ENCODE data around the gene PCDHGA7.
"Not testable (repeated sequence)": the region's sequence is repeated elsewhere in the genome, so short reads cannot be mapped to it uniquely, and the experiment has no call there.

Gene PCDHGA7

DNA sequence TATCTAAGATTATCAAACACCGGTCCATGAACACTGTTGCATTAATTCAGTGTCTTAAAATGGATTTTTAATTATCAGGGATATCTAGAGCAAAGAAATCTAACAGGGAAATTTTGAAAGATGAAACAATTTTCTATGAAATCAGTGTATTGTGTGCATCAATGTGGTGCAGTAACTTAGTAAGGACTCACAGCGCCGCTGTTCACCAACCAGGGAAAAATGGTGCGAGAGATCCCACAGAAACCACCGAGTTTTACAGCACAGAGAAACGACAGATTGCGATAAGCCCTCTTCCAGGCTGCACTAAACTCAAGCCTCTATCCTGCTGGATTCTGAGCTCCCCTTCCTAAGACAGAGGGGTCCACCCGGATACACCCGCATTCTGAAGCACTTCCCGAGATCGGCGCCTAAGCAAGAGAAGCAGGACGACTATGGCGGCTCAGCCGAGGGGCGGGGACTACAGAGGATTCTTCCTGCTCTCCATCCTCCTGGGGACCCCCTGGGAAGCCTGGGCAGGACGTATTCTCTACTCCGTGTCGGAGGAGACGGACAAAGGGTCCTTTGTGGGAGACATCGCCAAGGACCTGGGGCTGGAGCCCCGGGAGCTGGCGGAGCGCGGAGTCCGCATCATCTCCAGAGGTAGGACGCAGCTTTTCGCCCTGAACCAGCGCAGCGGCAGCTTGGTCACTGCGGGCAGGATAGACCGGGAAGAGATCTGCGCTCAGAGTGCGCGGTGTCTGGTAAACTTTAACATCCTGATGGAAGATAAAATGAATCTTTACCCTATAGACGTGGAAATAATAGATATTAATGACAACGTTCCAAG, at the start of gene PCDHGA7:
TSS of gene PCDHGA7 (plus strand) at position 274 of the 826 bp plus-strand sequence. CDS start at position 432, 158 bp downstream.
- no peak for DNase-seq (ENCODE audit: low read depth)

DNA sequence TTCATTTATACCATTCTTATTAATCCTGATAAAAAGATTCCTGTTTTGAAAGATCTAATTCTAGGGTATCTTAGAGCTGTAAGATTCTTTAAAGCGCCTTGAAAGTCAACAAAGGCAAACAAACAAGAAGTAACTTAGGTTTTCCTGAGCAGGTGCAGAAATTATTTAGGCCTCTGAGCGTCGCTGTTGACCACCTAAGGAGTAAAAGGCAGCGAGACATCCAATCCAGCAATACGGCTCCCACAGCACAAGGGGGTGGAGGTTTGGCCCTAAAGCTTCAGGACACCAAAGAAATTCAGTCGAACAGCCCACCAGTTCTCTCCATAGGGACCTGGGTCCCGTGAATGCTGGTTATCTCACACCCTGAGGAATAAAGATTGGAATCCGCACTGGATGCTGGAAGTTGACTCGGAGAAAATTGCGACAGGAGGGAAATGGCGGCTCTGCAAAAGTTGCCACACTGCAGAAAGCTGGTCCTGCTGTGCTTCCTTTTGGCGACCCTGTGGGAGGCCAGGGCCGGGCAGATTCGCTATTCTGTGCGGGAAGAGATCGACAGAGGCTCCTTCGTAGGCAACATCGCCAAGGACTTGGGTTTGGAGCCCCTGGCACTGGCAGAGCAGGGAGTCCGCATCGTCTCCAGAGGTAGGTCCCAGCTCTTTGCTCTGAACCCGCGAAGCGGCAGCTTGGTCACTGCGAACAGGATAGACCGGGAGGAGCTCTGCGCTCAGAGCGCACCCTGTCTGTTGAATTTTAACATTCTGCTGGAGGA, 43.8 kb upstream of the PCDHGA7 start, which contains the start of gene PCDHGA2:
TSS of gene PCDHGA2 (plus strand) at position 223 of the 769 bp plus-strand sequence.
- DNase-seq (ENCODE audit: low read depth): no peak

- not testable (repeated sequence) for DNase-seq (ENCODE audit: low read depth)
These were observed 41.7 kb upstream of the PCDHGA7 start for GRCh38 chr5:141340781-141341354.

DNA sequence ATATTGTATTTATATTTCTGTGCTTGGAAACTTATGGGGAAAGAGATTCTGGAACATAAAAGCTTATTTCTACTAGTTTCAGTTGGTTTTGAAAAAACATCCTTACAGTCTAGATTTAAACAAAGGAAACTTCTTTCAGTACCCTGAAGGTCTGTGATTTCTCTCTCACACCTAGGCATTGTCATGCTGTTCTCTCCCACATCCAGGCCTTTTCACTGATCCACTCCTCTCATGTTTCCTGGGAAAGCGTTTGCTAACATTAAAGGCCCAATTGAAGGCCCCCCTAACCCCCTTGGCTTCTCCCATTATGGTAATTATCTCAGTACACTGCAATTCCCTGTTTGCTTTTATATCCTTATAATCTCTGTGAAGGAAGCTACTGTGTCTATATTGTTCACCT, 39.8 kb upstream of the PCDHGA7 start:
- no peak for DNase-seq (ENCODE audit: low read depth)

DNA sequence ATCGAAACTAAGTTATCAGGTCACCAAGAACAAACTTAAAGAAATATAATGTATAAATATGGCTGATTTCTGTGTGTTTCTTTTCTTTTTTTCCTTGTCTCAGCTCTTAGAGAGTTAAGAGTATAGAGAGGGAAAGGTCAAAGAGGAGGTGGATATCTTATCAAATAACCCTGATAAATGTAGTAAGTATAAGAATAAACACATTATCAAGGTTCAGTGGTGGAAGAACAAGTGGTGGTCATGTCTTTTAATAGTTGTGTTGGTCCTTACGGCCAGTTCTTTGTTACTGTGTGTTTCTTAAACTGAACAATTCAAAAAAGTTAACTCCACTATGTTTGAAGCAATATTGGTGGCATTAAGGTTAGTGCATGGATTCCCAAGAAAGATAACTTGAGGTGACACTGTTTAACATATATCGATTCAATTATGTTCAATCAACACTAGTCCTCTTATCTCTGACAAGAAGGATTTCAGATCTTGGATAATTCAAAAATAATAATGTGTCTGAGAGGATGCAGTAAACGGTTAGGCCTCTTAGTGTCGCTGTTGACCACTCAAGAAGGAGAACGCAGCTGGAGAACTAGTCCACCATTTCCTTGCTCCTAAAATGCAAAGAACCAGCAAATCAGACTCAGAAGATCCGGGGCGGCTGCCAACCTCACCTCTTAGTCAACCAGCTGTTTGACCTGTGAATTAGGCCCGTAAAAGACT, 39.1 kb upstream of the PCDHGA7 start, which contains the start of gene PCDHGA3:
TSS of gene PCDHGA3 (plus strand) at position 588 of the 711 bp plus-strand sequence. CDS start 205 bp downstream, outside the sequence.
- DNase-seq (ENCODE audit: low read depth): no peak

- DNase-seq (ENCODE audit: low read depth): no peak
These were observed 38.5 kb upstream of the PCDHGA7 start for GRCh38 chr5:141343953-141344463.

DNA sequence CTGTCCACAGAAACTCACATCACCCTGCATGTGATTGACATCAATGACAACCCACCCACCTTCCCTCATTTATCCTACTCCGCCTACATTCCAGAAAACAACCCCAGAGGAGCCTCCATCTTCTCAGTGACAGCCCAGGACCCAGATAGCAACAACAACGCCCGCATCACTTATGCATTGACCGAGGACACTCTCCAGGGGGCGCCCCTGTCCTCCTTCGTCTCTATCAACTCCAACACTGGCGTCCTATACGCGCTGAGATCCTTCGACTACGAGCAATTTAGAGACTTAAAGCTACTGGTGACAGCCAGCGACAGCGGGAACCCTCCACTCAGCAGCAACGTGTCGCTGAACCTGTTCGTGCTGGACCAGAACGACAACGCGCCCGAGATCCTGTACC, 37.2 kb upstream of the PCDHGA7 start:
- no peak for DNase-seq (ENCODE audit: low read depth)

DNA sequence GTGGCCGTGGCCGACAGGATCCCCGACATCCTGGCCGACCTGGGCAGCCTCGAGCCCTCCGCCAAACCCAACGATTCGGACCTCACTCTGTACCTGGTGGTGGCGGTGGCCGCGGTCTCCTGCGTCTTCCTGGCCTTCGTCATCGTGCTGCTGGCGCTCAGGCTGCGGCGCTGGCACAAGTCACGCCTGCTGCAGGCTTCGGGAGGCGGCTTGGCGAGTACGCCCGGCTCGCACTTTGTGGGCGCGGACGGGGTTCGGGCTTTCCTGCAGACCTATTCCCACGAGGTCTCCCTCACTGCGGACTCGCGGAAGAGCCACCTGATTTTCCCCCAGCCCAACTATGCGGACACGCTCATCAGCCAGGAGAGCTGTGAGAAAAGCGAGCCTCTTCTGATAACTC, 36.5 kb upstream of the PCDHGA7 start:
- not testable (repeated sequence) for DNase-seq (ENCODE audit: low read depth)

- DNase-seq (ENCODE audit: low read depth): no peak
These were observed 32.5 kb upstream of the PCDHGA7 start, which contains the start of gene PCDHGB1 for GRCh38 chr5:141349917-141350619. Gene PCDHGB1, plus strand, starts transcription at chr5:141350099. Its CDS starts 162 bp downstream, at chr5:141350261.

DNA sequence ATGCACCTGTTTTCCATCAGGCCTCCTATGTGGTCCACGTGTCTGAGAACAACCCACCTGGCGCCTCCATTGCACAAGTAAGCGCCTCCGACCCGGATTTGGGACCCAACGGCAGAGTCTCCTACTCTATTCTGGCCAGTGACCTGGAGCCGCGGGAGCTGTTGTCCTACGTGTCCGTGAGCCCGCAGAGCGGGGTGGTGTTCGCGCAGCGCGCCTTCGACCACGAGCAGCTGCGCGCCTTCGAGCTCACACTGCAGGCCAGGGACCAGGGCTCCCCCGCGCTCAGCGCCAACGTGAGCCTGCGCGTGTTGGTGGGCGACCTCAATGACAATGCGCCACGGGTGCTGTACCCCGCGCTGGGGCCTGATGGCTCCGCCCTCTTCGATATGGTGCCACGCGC, 31.0 kb upstream of the PCDHGA7 start:
- DNase-seq (ENCODE audit: low read depth): no peak

DNA sequence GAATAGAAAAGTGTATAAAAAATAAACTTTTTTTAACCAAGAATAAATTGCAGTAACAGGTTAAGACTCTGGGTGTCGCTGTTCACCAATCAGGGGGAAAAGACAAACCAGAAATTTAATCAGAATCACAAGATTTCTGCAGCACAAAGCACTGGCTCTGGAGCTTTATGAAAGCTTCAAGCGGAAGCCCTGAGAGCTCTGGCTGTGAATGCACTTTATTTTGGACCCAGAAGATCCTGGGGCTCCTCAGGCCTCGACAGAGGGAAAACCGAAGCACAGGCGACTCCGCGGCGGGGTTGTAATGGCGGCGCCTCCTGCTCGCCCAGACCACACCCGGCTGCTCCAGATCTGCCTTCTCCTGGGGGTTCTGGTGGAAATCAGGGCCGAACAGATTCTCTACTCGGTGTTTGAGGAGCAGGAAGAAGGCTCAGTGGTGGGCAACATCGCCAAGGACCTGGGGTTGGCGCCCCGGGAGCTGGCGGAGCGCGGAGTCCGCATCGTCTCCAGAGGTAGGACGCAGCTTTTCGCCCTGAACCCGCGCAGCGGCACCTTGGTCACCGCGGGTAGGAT, 27.6 kb upstream of the PCDHGA7 start, which contains the start of gene PCDHGA4:
TSS of gene PCDHGA4 (plus strand) at position 122 of the 570 bp plus-strand sequence. CDS start at position 209, 87 bp downstream.
- DNase-seq (ENCODE audit: low read depth): no peak

DNA sequence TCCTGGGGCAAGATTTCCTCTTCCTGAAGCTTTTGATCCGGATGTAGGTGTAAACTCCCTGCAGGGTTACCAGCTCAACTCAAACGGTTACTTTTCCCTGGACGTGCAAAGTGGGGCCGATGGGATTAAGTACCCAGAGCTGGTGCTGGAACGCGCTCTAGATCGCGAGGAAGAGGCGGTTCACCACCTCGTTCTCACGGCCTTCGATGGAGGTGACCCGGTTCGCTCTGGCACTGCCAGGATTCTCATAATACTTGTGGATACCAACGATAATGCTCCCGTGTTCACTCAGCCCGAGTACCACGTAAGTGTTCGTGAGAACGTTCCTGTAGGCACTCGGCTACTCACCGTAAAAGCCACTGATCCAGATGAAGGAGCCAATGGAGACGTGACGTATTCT, 26.9 kb upstream of the PCDHGA7 start:
- no peak for DNase-seq (ENCODE audit: low read depth)

GRCh38 chr5:141356133-141356532, 26.4 kb upstream of the PCDHGA7 start:
- no peak for DNase-seq (ENCODE audit: low read depth)

GRCh38 chr5:141356950-141357349, 25.6 kb upstream of the PCDHGA7 start:
- no peak for DNase-seq (ENCODE audit: low read depth)

GRCh38 chr5:141359790-141360426, 22.6 kb upstream of the PCDHGA7 start, which contains the start of gene PCDHGB2:
Gene PCDHGB2, plus strand, starts transcription at chr5:141359994. Its CDS starts 142 bp downstream, at chr5:141360136.
- no peak for DNase-seq (ENCODE audit: low read depth)

DNA sequence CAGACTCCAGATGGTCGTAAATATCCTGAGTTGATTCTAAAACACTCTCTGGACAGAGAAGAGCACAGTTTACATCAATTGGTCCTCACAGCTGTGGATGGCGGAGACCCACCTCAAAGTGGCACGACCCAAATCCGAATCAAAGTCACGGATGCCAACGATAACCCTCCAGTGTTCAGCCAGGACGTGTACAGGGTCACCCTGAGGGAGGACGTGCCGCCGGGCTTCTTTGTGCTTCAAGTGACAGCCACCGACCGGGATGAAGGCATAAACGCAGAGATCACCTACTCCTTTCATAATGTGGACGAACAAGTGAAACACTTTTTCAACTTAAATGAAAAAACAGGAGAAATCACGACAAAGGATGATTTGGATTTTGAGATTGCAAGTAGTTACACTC, 21.9 kb upstream of the PCDHGA7 start:
- DNase-seq (ENCODE audit: low read depth): no peak

- no peak for DNase-seq (ENCODE audit: low read depth)
These were observed 19.8 kb upstream of the PCDHGA7 start for GRCh38 chr5:141362719-141363118.

DNA sequence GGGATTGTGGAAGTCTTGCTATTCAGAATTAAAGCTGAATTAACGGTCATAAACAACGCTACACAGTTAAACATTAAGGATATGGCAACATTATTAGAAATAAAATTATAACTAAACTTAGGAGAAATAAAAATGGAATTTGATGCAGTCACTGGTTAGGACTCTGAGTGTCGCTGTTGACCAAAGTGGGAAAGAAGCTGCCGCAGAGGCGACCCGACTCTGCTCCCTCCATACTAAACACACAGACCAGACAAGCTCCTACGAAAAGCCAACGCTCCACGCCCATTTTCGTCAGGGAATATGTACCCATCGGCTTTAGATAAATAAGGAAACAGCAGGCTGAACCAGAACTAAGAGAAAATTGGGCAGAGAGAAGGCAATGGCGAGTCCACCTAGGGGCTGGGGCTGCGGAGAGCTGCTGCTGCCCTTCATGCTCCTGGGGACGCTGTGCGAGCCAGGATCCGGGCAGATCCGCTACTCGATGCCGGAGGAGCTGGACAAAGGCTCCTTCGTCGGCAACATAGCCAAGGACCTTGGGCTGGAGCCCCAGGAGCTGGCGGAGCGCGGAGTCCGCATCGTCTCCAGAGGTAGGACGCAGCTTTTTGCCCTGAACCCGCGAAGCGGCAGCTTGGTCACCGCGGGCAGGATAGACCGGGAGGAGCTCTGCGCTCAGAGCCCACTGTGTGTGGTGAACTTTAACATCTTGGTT, 18.4 kb upstream of the PCDHGA7 start, which contains the start of gene PCDHGA5:
TSS of gene PCDHGA5 (plus strand) at position 211 of the 709 bp plus-strand sequence. CDS start at position 380, 169 bp downstream.
- DNase-seq (ENCODE audit: low read depth): no peak

Measured in T-helper 22 cell (primary cell).